ENCODE results near the gene KRT76. TPM values are rescaled to one million over a fixed set of nuclear protein-coding genes. Genes with fewer than 3 reads are reported as not detected.
"Not testable (repeated sequence)": the region's sequence is repeated elsewhere in the genome, so short reads cannot be mapped to it uniquely, and the experiment has no call there.

Gene KRT76
- total RNA-seq, 2 donors from 2014 or later = not detected

DNA sequence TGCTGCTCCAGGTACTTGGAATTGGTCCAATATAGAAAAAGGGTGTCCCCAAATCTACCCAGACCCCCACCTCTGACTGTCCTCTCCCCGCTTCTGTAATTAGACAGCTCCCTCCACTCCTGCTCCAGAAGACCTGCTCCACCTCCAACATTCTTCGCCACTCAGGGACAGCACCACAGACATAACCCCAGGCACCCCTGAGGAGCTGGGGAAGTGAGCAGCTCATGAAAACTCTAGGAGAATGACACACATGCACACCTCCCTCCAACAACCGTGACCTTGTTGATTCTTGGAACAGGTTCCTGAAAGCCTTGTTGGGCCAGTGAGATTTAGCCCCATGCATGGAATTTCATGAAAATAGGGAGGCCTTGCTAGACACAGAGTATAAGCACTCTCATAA lies 28.6 kb upstream of the KRT76 start:
- no peak overlapping the region for H3K27ac Mint-ChIP-seq
- no peaks in the 10 kb centered on the region for H3K36me3 Mint-ChIP-seq
- DNase-seq (ENCODE audit: low spot score in 2 of 2) (no peak), ATAC-seq (no peak)
- H3K9me3 Mint-ChIP-seq = no peaks in the 10 kb centered on the region

DNA sequence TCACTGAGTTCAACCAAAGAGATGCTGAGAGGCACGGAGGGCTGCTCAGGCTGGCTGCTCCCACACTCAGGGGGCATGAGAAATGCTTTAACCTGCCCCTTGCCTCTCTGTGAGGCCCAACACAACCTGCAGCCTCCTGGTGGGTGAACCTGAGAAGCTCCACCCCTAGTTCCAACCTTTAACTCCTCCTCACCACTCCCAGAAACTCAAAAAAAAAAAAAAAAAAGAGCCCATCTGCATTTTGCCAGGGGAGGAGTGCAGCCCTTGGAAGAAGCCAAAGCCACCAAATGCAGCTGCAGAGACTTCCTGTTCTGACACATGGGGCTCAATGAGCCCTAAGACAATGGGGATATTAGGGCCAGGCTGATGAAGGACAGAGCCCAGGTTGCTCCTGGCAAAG lies 27.9 kb upstream of the KRT76 start:
- ATAC-seq = no peak
- Mint-ChIP-seq H3K9me3 (no peaks in the 10 kb centered on the region), H3K27ac (no peak overlapping the region), H3K36me3 (no peaks in the 10 kb centered on the region)
- DNase-seq (ENCODE audit: low spot score in 2 of 2) = no peak

DNA sequence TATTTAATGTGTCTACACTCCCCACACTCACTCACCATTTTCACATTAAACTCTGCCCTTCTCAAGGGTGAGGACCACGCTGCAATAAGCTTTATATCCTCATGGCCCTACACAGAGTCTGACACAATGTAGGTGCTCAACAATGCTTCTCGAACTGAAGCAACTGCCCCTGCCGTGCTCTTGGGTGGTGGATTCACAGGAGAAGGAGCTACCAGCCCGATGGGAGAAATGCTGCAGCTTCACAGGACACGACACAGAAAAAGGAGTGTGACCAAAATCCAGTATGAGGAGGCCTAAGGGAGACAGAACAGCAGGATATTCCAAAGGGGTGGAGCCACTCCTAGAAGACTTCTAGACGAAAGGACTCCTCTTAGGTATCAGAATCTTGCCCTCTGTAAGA lies 25.3 kb upstream of the KRT76 start:
- ATAC-seq = no peak
- Mint-ChIP-seq H3K36me3 (no peaks in the 10 kb centered on the region), H3K27ac (no peak overlapping the region), H3K9me3 (no peaks in the 10 kb centered on the region)
- no peak for DNase-seq (ENCODE audit: low spot score in 2 of 2)

DNA sequence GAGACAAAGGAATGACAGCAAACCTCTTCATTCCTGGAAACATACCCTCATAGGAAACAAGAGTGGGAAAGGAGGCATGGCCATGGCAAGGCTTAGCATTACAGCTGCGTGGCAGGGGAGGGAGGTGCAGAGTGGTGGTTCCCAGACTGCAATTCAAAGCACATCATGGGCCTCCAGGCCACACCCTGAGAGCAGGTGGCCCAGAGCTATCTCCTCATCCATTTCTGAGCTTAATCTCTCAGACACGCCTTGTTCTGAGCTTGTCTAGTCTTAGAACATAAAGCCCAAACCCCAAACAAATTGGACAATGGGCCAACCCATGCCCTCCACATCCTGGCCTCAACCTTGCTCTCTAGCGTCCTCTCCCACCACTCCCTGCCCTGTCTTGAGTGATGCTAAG lies 24.6 kb upstream of the KRT76 start:
- no peaks in the 10 kb centered on the region for H3K36me3 Mint-ChIP-seq
- DNase-seq (ENCODE audit: low spot score in 2 of 2) = no peak
- no peak for ATAC-seq
- no peak overlapping the region for H3K27ac Mint-ChIP-seq
- H3K9me3 Mint-ChIP-seq = no peaks in the 10 kb centered on the region

DNA sequence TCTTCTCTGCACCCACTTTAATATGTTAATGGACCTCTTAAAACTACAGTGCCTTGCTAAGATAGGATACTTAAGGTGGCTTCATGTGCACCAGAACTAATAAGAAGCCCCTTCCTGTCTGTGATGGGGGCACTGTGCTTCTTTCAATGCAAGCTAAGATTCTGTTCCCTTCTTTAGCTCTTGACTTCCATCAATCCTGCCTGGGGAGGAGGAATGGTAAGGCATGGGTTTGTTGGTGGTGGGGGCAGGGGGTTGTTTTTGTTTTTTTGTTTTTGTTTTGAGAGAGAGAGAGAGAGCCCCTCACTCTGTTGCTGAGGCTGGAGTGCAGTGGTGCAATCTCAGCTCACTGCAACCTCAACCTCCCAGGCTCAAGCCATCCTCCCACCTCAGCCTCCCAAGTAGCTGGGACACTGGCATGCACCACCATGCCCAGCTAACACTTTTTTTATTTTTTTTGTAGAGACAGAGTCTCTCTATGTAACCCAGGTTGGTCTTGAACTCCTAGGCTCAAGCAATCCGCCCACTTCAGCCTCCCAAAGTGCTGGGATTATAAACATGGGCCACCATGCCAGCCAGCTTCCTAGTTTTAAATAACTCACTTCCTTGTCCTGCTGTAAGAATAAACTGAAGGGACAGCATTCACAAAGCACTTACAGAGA lies 23.2 kb upstream of the KRT76 start:
- no peaks in the 10 kb centered on the region for H3K9me3 Mint-ChIP-seq
- DNase-seq (ENCODE audit: low spot score in 2 of 2) = no peak
- peak overlapping the region; percentile 37 to 52 for H3K27ac Mint-ChIP-seq
- no peak for ATAC-seq
- H3K36me3 Mint-ChIP-seq = no peaks in the 10 kb centered on the region

DNA sequence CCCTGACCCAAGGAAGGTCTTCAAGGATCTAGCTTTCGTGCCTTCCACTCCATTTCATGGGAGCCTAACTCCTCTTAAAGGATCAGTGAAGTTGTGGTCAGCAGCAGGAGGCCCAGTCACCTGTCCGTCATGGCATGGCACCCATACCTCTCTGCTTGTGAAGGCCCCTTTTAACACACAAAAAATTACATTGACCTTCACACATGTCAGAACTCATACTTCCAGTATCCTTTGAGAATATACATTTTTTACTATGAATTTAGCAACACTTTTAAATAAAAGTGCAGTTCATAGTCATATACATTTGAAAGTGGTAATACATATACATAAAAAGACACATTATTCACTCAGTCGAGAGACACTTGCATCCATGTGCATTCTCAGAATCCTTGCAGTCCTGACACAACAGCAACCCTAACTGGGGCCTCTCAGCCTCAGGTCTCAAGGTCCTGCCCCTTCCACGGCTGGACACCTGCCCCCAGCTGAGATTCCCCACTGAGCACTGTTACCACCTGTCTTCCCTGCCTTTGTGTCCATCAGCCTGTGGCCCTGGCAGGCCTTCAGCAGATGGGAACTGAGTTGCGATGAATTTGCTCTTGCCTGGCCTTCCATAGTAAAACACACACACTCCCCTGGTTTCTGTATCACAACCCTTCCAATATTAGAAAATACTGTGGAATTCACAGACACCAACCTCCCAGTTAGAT lies 22.5 kb upstream of the KRT76 start:
- Mint-ChIP-seq H3K9me3 (no peaks in the 10 kb centered on the region), H3K36me3 (no peaks in the 10 kb centered on the region), H3K27ac (no peak overlapping the region)
- no peak for ATAC-seq
- DNase-seq (ENCODE audit: low spot score in 2 of 2) = no peak

DNA sequence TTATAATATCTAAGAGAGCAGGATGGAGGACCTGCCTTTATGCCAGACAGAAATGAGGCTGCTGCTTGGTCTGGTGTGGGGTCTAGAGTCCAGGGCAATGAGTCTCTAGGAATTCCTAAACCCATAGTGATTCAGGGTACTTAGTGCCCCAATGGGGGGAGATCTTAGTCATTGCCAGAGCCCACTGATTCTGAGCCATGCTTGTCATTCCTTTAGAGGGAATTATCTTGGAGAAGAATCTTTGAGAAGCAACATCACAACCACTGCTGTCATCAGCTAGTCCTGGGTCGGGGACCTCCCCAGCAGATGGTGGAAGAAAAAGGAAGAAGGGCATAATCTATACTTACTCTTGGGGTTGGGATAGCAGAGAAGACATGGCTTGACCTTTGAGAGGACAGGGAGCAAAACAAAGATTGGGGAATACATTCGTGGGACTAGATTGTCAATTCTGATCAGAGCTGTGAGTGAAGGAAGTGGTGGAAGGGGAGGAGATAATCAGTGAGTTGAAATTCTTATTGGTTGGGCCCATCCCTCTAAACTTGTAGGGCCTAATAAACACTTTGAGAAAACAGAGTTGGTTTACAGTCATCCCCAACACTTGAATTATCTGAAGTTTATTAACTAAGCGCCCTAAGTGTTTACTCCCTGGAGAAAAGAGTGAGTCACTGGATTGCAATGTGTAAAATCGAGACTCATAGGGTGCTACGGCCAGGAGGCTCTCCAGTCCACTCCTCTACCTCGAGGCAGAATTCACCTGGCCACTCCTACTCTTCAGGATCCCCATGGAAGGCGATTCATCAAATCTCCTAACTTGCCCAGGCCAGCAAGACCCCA lies 21.7 kb upstream of the KRT76 start:
- Mint-ChIP-seq H3K27ac (no peak overlapping the region), H3K9me3 (no peaks in the 10 kb centered on the region), H3K36me3 (no peaks in the 10 kb centered on the region)
- ATAC-seq (no peak), DNase-seq (ENCODE audit: low spot score in 2 of 2) (no peak)

DNA sequence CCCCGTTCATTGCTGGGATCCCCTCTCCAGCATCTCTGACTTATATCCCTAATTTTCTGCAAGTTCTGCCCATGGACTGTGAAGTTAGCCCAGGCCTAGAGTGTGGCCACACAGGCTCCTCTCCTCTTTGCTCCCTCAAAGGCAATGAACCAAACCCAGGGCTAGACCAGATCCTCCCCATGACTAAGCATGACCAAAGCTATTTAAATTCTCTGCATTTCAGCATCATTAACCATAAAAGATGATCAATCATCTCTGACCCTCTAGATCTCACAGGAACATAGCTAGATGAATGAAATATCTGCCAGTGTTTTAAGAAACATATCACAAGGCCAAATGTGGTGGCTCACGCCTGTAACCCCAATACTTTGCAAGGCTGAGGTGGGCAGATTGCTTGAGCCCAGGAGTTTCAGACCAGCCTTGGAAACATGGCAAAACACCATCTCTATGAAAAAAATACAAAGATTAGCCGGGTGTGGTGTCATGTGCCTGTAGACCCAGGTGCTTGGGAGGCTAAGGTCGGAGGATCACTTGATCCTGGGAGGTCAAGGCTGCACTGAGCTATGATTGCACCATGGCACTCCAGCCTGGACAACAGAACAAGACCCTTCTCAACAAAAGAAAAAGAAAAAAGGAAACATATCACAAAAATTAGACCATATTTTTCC lies 21.0 kb upstream of the KRT76 start:
- no peak for DNase-seq (ENCODE audit: low spot score in 2 of 2)
- ATAC-seq = no peak
- H3K36me3 Mint-ChIP-seq = no peaks in the 10 kb centered on the region
- no peaks in the 10 kb centered on the region for H3K9me3 Mint-ChIP-seq
- H3K27ac Mint-ChIP-seq = no peak overlapping the region

DNA sequence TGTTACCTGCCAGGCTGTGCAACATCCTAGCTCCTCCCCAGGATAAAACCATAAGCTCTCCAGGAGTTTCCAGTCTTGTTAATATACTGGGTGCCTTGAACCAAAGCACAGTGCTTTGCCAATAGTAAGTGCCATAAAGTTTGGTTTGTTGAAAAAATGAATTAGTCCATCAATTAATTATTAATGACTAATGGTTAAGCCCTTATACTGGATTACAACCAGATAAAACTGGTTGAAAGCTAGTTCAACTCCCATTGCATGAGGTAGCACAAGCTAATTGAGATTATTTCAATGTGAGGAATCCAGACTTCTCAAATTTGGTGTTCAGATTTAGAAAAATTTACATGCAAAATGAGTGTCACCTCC lies 20.4 kb upstream of the KRT76 start:
- H3K36me3 Mint-ChIP-seq = no peaks in the 10 kb centered on the region
- H3K9me3 Mint-ChIP-seq = no peaks in the 10 kb centered on the region
- DNase-seq (ENCODE audit: low spot score in 2 of 2) (no peak), ATAC-seq (no peak)
- H3K27ac Mint-ChIP-seq = no peak overlapping the region

DNA sequence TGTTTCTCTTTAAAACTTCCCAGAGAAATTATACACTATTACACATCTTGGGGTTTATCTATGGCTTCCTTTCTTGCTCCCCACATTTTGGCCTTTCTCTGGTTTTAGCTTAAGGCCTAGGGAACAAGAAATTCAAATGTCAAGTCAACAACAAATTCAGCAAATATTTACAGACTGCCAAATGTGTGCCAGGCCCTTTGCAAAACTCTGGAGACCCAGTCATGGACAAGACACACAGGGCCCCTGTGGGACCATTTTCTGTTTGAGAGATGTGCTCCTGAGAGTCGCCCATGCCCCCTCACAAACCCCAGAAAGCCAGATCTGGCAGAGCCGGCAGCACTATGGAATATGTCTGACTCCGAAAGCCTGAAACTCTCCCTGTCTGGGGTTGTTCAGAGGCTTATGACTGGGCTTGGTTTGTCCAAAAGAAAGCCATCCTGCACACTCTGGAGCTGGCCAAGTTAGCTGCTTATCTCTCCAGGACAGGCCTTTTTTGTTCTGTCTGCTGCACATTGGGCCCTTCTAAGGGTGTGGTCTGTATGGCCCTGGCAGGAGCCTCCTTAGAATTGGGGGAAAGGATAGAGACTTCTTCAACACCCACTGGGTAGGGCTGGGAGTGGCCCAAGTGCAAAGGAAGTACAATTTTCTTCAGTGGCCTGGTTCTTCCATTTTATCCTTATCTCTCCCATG lies 19.8 kb upstream of the KRT76 start:
- Mint-ChIP-seq H3K36me3 (no peaks in the 10 kb centered on the region), H3K9me3 (no peaks in the 10 kb centered on the region), H3K27ac (no peak overlapping the region)

DNA sequence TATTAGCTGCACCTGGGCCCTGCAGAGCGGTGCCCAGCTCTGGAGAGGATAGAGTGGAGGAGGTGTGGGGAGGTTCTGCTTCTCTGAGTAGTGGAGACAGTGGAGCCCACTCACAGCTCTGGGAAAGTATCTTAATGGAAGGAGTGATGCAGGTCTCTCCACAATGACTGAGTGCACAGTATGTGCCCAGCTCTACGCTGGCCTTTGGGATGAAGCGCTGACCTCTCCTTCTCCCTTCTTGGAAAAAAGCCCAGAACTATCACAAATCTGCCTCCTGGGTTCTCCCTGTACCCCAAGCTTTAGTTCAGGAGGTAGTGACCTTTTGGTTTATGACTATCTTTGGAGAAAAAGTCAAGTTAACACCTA lies 19.3 kb upstream of the KRT76 start:
- no peaks in the 10 kb centered on the region for H3K36me3 Mint-ChIP-seq
- H3K27ac Mint-ChIP-seq = no peak overlapping the region
- H3K9me3 Mint-ChIP-seq = no peaks in the 10 kb centered on the region
- no peak for DNase-seq (ENCODE audit: low spot score in 2 of 2)
- no peak for ATAC-seq

More for the DNA sequence above, 19.8 kb upstream of the KRT76 start:
- no peak for ATAC-seq
- DNase-seq (ENCODE audit: low spot score in 2 of 2) = no peak

DNA sequence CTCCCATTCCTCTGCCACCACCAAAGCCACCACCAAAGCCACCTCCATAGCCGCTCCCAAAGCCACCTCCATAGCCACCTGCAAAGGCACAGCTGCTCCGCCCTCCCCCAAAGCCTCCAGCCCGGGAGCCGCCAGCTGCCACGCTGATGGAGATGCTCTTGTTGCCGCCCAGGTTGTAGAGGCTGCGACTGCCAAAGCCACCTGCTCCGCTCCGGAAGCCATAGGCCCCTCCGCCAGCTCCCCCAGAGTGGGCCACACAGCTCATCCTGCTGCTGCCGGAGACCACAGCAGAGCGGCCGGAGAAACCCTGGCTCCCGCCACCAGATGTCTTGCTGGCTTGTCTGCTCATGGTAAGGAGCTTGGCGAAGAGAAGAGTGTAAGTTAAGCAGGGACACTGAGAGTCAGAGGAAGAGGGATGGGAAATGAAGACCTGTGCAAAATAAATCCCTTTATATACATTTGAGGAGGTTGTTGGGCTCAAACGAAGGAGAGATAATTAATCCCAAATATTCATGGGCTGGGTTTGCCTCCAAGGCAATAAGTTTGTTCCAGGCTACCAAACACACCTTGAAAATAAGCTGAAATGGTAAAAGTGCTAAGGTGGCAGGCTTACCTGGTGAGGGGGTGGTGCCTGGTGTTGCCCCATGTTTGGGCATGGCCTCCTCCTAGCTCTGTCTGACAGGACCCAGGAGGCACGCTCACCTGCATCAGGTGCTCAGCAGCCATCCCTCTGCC lies 18.7 kb upstream of the KRT76 start, which contains the start of gene KRT3:
Gene KRT3 (minus strand): TSS at position 424 of the 735 bp plus-strand sequence. CDS start 75 bp downstream, at position 349.
- H3K36me3 Mint-ChIP-seq = no peaks in the 10 kb centered on the region
- H3K9me3 Mint-ChIP-seq = no peaks in the 10 kb centered on the region

DNA sequence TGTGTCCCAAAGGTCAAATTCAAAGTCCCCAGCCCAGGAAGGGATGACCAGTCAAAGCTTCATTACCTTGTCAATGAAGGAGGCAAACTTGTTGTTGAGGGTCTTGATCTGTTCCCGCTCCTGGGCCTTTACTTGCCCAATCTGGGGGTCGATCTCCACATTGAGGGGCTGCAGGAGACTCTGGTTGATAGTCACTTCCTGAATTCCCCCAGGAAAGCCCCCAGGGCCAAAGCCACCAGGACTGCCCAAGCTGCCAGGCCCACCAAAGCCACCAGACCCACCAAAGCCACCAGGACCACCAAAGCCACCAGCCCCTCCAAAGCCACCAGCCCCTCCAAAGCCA lies 18.2 kb upstream of the KRT76 start:
- DNase-seq (ENCODE audit: low spot score in 2 of 2); H3K27ac Mint-ChIP-seq; H3K9me3 Mint-ChIP-seq; ATAC-seq; H3K36me3 Mint-ChIP-seq: not testable (repeated sequence)

More for the DNA sequence above, 18.7 kb upstream of the KRT76 start, which contains the start of gene KRT3:
- no peak within 1 kb of the TSS for H3K27ac Mint-ChIP-seq
- ATAC-seq (no peak), DNase-seq (ENCODE audit: low spot score in 2 of 2) (no peak)

DNA sequence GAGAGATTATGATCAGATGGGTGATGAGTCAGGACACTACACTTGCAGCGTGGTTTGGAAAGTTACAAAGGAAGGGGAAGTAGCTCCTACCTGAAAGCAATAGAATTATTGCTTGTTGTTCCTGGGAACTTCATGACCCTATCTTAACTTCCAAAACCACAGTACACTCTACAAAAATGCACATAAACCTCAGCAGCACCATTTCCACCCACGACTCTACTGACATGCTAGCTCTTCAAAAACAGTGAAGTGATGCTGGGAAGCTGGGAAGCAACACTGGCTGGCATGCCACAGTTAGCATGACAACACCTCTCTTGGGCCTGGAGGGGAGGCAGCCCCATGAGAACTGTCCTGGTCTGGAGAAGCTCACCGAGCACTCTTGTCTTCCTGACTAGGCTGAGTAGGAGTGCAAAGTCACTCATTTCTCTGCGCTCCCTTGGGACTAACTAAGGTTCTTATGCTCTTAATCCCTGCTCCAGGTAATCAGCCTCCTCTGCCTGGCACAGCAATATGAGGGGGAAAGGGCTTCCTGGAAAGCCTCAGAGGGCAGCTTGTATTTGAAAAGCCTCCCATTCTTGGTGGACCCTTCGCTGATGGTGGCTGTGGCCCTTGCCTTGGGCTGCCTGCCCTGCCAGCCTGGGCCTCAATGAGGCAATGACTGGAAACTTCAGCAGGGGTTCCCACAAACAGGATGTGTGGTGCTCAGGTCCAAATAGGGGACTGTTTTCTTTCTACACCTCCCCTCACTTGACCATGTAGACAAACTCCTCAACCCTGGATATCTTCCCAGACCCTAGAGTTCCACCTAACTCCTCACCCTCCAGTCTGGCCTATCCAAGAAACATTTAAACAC lies 17.6 kb upstream of the KRT76 start:
- H3K9me3 Mint-ChIP-seq = no peaks in the 10 kb centered on the region
- ATAC-seq (peak in 1 of 2 donors; percentile 56), DNase-seq (ENCODE audit: low spot score in 2 of 2) (no peak)
- no peak overlapping the region for H3K27ac Mint-ChIP-seq
- no peaks in the 10 kb centered on the region for H3K36me3 Mint-ChIP-seq
